Endothelial cell of umbilical vein (primary cell): ENCODE measurements around the gene ATP9B. TPM values are rescaled to one million over a fixed set of nuclear protein-coding genes. Genes with fewer than 3 reads are reported as not detected.

Experiments
- BruUV-seq: library from RNA; stranded (reverse); fragments of 400-500 nt; replicated peaks from 2 replicates; lab custom pipeline; 2021; lab: Mats Ljungman, UMichigan
- CTCF ChIA-PET: fragments of 300-600, 350-600 bp; sonication (Branson Sonifier 250); formaldehyde crosslinking; loops from one replicate; lab custom pipeline; 2021; ENCODE audit warnings: antibody characterized with exemption, inconsistent platforms; lab: Charles Lee
- POLR2A ChIA-PET: fragments of 300-600, 350-600 bp; sonication (Branson Sonifier 250); formaldehyde crosslinking; loops from one replicate; lab custom pipeline; 2021; ENCODE audit warnings: antibody characterized with exemption, inconsistent platforms; lab: Charles Lee
- DNase-seq: peaks from one replicate; pipeline ENCODE4 v3.0.0-alpha.2; 2011; ENCODE audit warnings: low read depth, low spot score
- FAIRE-seq: peaks from 2 replicates; lab custom pipeline; 2011; peaks lifted over from hg19 to GRCh38; lab: Jason Lieb, UNC
- H2AFZ ChIP-seq: 2 replicates; pipeline ENCODE4 v1.6.0; 2012; ENCODE audit warnings: low read depth, low read length, control low read depth, inconsistent platforms
- H3K27ac ChIP-seq: 2 replicates; pipeline ENCODE4 v1.5.1; 2011; ENCODE audit warnings: low read depth, mild to moderate bottlenecking, control low read depth, low read length, moderate library complexity; ENCODE audit not compliant: insufficient read depth
- H3K27me3 ChIP-seq, 2 experiments: 2 replicates each; pipeline versions ENCODE4 v1.6.0 to v1.6.1; 2011; ENCODE audit warnings: low read length in 2 of 2, mixed read lengths in 1 of 2; ENCODE audit not compliant: control insufficient read depth in 2 of 2, insufficient read depth in 2 of 2
- H3K36me3 ChIP-seq, 2 experiments: 2 replicates in 1 of 2; 3 replicates in 1 of 2; pipeline ENCODE4 v1.5.1; 2011; ENCODE audit warnings: low read length in 2 of 2, mild to moderate bottlenecking in 1 of 2, moderate library complexity in 1 of 2; ENCODE audit not compliant: control insufficient read depth in 2 of 2, insufficient read depth in 2 of 2; ENCODE audit errors: extremely low read depth in 1 of 2
- H3K4me1 ChIP-seq: 3 replicates; pipeline ENCODE4 v1.5.1; 2011; ENCODE audit warnings: mild to moderate bottlenecking, low read length; ENCODE audit not compliant: control insufficient read depth, insufficient read depth; ENCODE audit errors: extremely low read depth
- H3K4me2 ChIP-seq: 2 replicates; pipeline ENCODE4 v1.6.1; 2011; ENCODE audit warnings: low read length, control low read depth, mixed read lengths; ENCODE audit not compliant: insufficient read depth
- H3K4me3 ChIP-seq, 3 experiments: fragments of 200-600 bp in 1 of 3; sonication (generic), shearing (Covaris generic) in 1 of 3; replicated peaks in 1 of 3; 2 replicates each; pipeline ENCODE4 v1.5.1; 2011 to 2016; ENCODE audit warnings: control low read depth in 3 of 3, low read length in 3 of 3, mild to moderate bottlenecking in 2 of 3, inconsistent platforms in 1 of 3, low read depth in 1 of 3, moderate library complexity in 1 of 3; ENCODE audit not compliant: insufficient read depth in 1 of 3
- H3K79me2 ChIP-seq: 2 replicates; pipeline ENCODE4 v1.6.0; 2012; ENCODE audit warnings: low read length, inconsistent platforms; ENCODE audit not compliant: control insufficient read depth, insufficient read depth
- H3K9ac ChIP-seq: replicated peaks from 2 replicates; pipeline ENCODE3; 2011; ENCODE audit warnings: low read length, control low read depth; ENCODE audit not compliant: insufficient read depth; ENCODE audit errors: extremely low read depth
- H3K9me1 ChIP-seq: replicated peaks from 3 replicates; pipeline ENCODE4 v1.6.0; 2011; ENCODE audit warnings: mild to moderate bottlenecking, low read length; ENCODE audit not compliant: control insufficient read depth, insufficient read depth; ENCODE audit errors: extremely low read depth
- H3K9me3 ChIP-seq: replicated peaks from 2 replicates; pipeline ENCODE4 v1.5.1; 2012; ENCODE audit warnings: low read length, inconsistent platforms; ENCODE audit not compliant: control insufficient read depth, insufficient read depth
- H4K20me1 ChIP-seq: replicated peaks from 2 replicates; pipeline ENCODE3; 2011; ENCODE audit warnings: mild to moderate bottlenecking, low read length; ENCODE audit not compliant: control insufficient read depth, insufficient read depth; ENCODE audit errors: extremely low read depth
- EZH2 ChIP-seq: IDR thresholded peaks from 2 replicates; pipeline ENCODE4 v1.6.1; 2012; ENCODE audit warnings: borderline replicate concordance, low read depth, mild to moderate bottlenecking, moderate library complexity, low read length, inconsistent platforms; ENCODE audit not compliant: severe bottlenecking
- FOS ChIP-seq: IDR thresholded peaks from 2 replicates; pipeline ENCODE4 v1.6.1; 2011; ENCODE audit warnings: mild to moderate bottlenecking, low read length, moderate library complexity, borderline replicate concordance; ENCODE audit not compliant: insufficient read depth
- GATA2 ChIP-seq: IDR thresholded peaks from 2 replicates; pipeline ENCODE4 v1.7.0; 2011; ENCODE audit warnings: low read depth, mild to moderate bottlenecking, moderate library complexity, mixed read lengths, low read length; ENCODE audit not compliant: insufficient read length, insufficient read depth
- JUN ChIP-seq: IDR thresholded peaks from 2 replicates; pipeline ENCODE4 v1.6.1; 2011; ENCODE audit warnings: borderline replicate concordance, low read depth; ENCODE audit not compliant: insufficient read length, insufficient read depth
- MYC ChIP-seq: IDR thresholded peaks from one replicate; pipeline ENCODE4 v1.6.1; 2011; ENCODE audit warnings: mild to moderate bottlenecking, low read depth, low read length
- POLR2A ChIP-seq: IDR thresholded peaks from 2 replicates; pipeline ENCODE4 v1.6.1; 2012; ENCODE audit warnings: low read depth, mild to moderate bottlenecking, control low read depth, low read length
- POLR2AphosphoS5 ChIP-seq: IDR thresholded peaks from 2 replicates; pipeline ENCODE4 v1.6.1; 2012; ENCODE audit warnings: low read depth, mild to moderate bottlenecking, control low read depth, low read length, moderate library complexity; ENCODE audit not compliant: insufficient read depth
- dilution Hi-C: fragments of 300-500 bp; cut with MboI; formaldehyde crosslinking; loops from one replicate; pipeline ENCODE4 v1.15.0; 2019; ENCODE audit warnings: low sequenced_read_pairs; ENCODE audit not compliant: extremely low pct_ligation_motif_present
- intact Hi-C: fragments of 100-400 bp; cut with micrococcal nuclease; formaldehyde crosslinking; loops from one replicate; pipeline ENCODE4 v1.10.0; 2022
- polyA plus RNA-seq, 4 experiments: library from polyadenylated mRNA; depleted of rRNA in 3 of 4; stranded (reverse) in 3 of 4; unstranded in 1 of 4; fragments of >200 nt; gene quantifications; 2 replicates each; pipeline versions ENCODE4 v1.2.1 to v1.2.3, GENCODE V29; 2011 to 2012; ENCODE audit warnings: missing spikeins in 1 of 4
- total RNA-seq: library from RNA; stranded (reverse); gene quantifications from 2 replicates; pipeline ENCODE4 v1.2.3, GENCODE V29; 2021
- TF ChIP-seq, protein P1 (sequence below), 2 donors: IDR thresholded peaks; 1 replicate in 1 of 2; 2 replicates in 1 of 2; pipeline ENCODE4 v1.5.1; 2011; ENCODE audit warnings: low read length in 2 of 2, mild to moderate bottlenecking in 2 of 2, moderate library complexity in 2 of 2, control low read depth in 1 of 2, inconsistent platforms in 1 of 2, low read depth in 1 of 2; ENCODE audit not compliant: insufficient read depth in 1 of 2; ENCODE audit errors: extremely low read depth in 1 of 2
- TF ChIP-seq, protein P2 (sequence below): IDR thresholded peaks from 2 replicates; pipeline ENCODE4 v1.6.1; 2011; ENCODE audit not compliant: insufficient read depth, insufficient read length

The ATP9B gene
- total and polyA plus RNA-seq, 2 donors (not counting 3 experiments of a cell fraction or from before 2014, with no cell fraction given): 14.6 to 18.2 TPM

DNA sequence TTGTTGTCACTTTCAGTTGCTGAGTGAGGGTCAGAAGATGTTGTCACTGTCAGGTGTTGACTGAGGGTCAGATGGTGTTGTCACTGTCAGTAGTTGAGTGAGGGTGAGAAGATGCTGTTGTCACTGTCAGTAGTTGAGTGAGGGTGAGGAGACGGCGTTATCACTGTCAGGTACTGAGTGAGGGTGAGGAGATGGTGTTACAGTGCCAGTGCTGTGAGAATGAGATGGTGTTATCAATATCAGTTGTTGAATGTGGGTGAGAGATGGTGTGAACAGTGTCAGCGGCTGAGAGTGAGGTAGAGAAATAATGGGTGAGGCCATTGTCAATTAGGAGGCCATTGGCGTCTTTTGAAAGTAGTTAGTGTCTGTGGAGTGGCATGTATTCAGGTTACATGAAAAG, 1.6 kb upstream of the ATP9B start:
- dilution Hi-C loops: no loop called here
- no peak for DNase-seq

More for the DNA sequence above, 1.6 kb upstream of the ATP9B start:
- CTCF ChIA-PET: no interaction called here
- Histone ChIP-seq H3K9ac (no peak overlapping the region), H3K4me1 (peaks cover 16% of the 10 kb centered on the region), H4K20me1 (no peaks in the 10 kb centered on the region), H3K27me3 (no peaks in the 10 kb centered on the region), H3K36me3 (no peaks in the 10 kb centered on the region), H3K4me2 (no peak overlapping the region), H3K27ac (no peak overlapping the region), H2AFZ (no peak overlapping the region), H3K9me1 (no peaks in the 10 kb centered on the region), H3K4me3 (no peak overlapping the region), H3K9me3 (no peaks in the 10 kb centered on the region), H3K79me2 (peaks cover 20% of the 10 kb centered on the region)
- TF ChIP-seq MYC (no peak), EZH2 (no peak), FOS (no peak), POLR2A (no peak), JUN (no peak), POLR2AphosphoS5 (no peak), GATA2 (no peak)
- TF ChIP-seq, protein P1, sequence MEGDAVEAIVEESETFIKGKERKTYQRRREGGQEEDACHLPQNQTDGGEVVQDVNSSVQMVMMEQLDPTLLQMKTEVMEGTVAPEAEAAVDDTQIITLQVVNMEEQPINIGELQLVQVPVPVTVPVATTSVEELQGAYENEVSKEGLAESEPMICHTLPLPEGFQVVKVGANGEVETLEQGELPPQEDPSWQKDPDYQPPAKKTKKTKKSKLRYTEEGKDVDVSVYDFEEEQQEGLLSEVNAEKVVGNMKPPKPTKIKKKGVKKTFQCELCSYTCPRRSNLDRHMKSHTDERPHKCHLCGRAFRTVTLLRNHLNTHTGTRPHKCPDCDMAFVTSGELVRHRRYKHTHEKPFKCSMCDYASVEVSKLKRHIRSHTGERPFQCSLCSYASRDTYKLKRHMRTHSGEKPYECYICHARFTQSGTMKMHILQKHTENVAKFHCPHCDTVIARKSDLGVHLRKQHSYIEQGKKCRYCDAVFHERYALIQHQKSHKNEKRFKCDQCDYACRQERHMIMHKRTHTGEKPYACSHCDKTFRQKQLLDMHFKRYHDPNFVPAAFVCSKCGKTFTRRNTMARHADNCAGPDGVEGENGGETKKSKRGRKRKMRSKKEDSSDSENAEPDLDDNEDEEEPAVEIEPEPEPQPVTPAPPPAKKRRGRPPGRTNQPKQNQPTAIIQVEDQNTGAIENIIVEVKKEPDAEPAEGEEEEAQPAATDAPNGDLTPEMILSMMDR (IDR thresholded peaks at IDR 0.05; ENCODE audit: extremely low read depth in 1 of 2, insufficient read depth in 1 of 2, low read depth in 1 of 2, low read length in 2 of 2): no peak
- TF ChIP-seq, protein P2, sequence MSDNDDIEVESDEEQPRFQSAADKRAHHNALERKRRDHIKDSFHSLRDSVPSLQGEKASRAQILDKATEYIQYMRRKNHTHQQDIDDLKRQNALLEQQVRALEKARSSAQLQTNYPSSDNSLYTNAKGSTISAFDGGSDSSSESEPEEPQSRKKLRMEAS: no peak
- no peak for FAIRE-seq
- BruUV-seq: no TSS peak
- intact Hi-C loops: loop anchor here (5.0 to 10.0 kb wide), 2 partner anchors 50 to 83 kb away; no protein-coding TSS in a partner anchor
- POLR2A ChIA-PET: no interaction called here
